Lower leg skin (tissue), 4 donors: ENCODE data around the gene TNP1. TPM values are rescaled to one million over a fixed set of nuclear protein-coding genes. Genes with fewer than 3 reads are reported as not detected.

ENCODE experiments used
- DNase-seq, 2 donors: peaks; one replicate each; pipeline ENCODE4 v3.0.0-alpha.2; 2019; ENCODE audit warnings: low spot score in 2 of 2
- H3K4me3 ChIP-seq: fragments of 200-600 bp; sonication (generic); 2 replicates; pipeline ENCODE4 v1.5.1; 2017; ENCODE audit warnings: mild to moderate bottlenecking, low read depth; ENCODE audit not compliant: poor library complexity, severe bottlenecking
- CTCF ChIP-seq, 3 donors: fragments of 450-650 bp; IDR thresholded peaks; one replicate each; pipeline ENCODE4 v1.5.1; 2016; ENCODE audit warnings: antibody characterized with exemption in 3 of 3, mild to moderate bottlenecking in 3 of 3, moderate library complexity in 2 of 3
- POLR2A ChIP-seq, 2 donors: fragments of 450-650 bp; IDR thresholded peaks; one replicate each; pipeline ENCODE4 v1.6.1; 2016 to 2017; ENCODE audit warnings: antibody characterized with exemption in 2 of 2, mild to moderate bottlenecking in 1 of 2, moderate library complexity in 1 of 2
- WGBS, 2 donors: methylation state at CpG; one replicate each; pipeline ENCODE4 v1.1.5; 2018; 5-methylcytosine and 5-hydroxymethylcytosine counted together
- intact Hi-C: fragments of 100-400 bp; cut with DNase I; formaldehyde crosslinking; loops from one replicate; pipeline ENCODE4 v1.15.0; 2023; ENCODE audit warnings: low total_unique reads
- total RNA-seq, 4 donors: library from RNA; depleted of rRNA; stranded (reverse); fragments of >200 nt; gene quantifications; one replicate each; pipeline ENCODE4 v1.1.0, GENCODE V29; 2016

TNP1 gene
- total RNA-seq, 4 donors from 2014 or later: not detected

- no peak for DNase-seq
- intact Hi-C loops: no loop called here
- H3K4me3 ChIP-seq: no peak overlapping the region
- WGBS, 2 donors: 85 to 89% methylated on average over 7 of the region's 7 CpGs
- TF ChIP-seq CTCF (IDR thresholded peaks at IDR 0.05): no peak
- TF ChIP-seq POLR2A (IDR thresholded peaks at IDR 0.05): no peak
Observed at GRCh38 chr2:216880509-216881184, 20.8 kb upstream of the TNP1 start.

- intact Hi-C loops: no loop called here
- no peak overlapping the region for H3K4me3 ChIP-seq
- DNase-seq: no peak
- TF ChIP-seq POLR2A (IDR thresholded peaks at IDR 0.05) (no peak), CTCF (IDR thresholded peaks at IDR 0.05) (no peak)
- WGBS, 2 donors: 89 to 91% methylated on average over 6 of the region's 6 CpGs
Observed at GRCh38 chr2:216879727-216880508, 20.1 kb upstream of the TNP1 start.

GRCh38 chr2:216878072-216878471, 18.2 kb upstream of the TNP1 start:
- H3K4me3 ChIP-seq: no peak overlapping the region
- intact Hi-C loops: no loop called here
- TF ChIP-seq POLR2A (IDR thresholded peaks at IDR 0.05): no peak
- TF ChIP-seq CTCF (IDR thresholded peaks at IDR 0.05): no peak
- WGBS, 2 donors: 93 to 96% methylated on average over 5 of the region's 5 CpGs
- DNase-seq: no peak

- WGBS, 2 donors: 94% methylated on average over 3 of the region's 3 CpGs
- TF ChIP-seq POLR2A (IDR thresholded peaks at IDR 0.05) (no peak), CTCF (IDR thresholded peaks at IDR 0.05) (no peak)
- intact Hi-C loops: no loop called here
- no peak overlapping the region for H3K4me3 ChIP-seq
- no peak for DNase-seq
Observed at GRCh38 chr2:216877085-216877484, 17.2 kb upstream of the TNP1 start.

- intact Hi-C loops: no loop called here
- TF ChIP-seq CTCF (IDR thresholded peaks at IDR 0.05) (no peak), POLR2A (IDR thresholded peaks at IDR 0.05) (no peak)
- 93 to 95% methylated on average over 2 of the region's 2 CpGs for WGBS, 2 donors
Observed at GRCh38 chr2:216875862-216876261, 16.0 kb upstream of the TNP1 start.

More at GRCh38 chr2:216875862-216876261, 16.0 kb upstream of the TNP1 start:
- DNase-seq: no peak
- no peak overlapping the region for H3K4me3 ChIP-seq
